Stimulated activated memory B cell treated with anti-CD40 and anti-IgM and Interleukin-4, amounts not matched to agents 10 μg/mL and 1 μg/mL and 100 μg/mL, for 72 hours (primary cell): ENCODE results near the gene ATRN.

Experiments
- ATAC-seq: fragments of 150-1000 bp; cut with Tn5 transposase; 2 replicates; pipeline ENCODE4 v1.10.0; 2021
- H3K27ac Mint-ChIP-seq: one replicate; pipeline ENCODE4 v1.8.0; 2022; ENCODE audit warnings: mild to moderate bottlenecking, mixed read lengths
- H3K27me3 Mint-ChIP-seq: one replicate; pipeline ENCODE4 v1.8.0; 2022; ENCODE audit warnings: mixed read lengths
- H3K36me3 Mint-ChIP-seq: one replicate; pipeline ENCODE4 v1.8.0; 2022; ENCODE audit warnings: mixed read lengths
- H3K4me1 Mint-ChIP-seq: one replicate; pipeline ENCODE4 v1.8.0; 2022; ENCODE audit warnings: mixed read lengths
- H3K4me3 Mint-ChIP-seq: one replicate; pipeline ENCODE4 v1.8.0; 2022; ENCODE audit warnings: mild to moderate bottlenecking, moderate library complexity, mixed read lengths
- H3K9me3 Mint-ChIP-seq: one replicate; pipeline ENCODE4 v1.8.0; 2022; ENCODE audit warnings: mixed read lengths

ATRN gene

DNA sequence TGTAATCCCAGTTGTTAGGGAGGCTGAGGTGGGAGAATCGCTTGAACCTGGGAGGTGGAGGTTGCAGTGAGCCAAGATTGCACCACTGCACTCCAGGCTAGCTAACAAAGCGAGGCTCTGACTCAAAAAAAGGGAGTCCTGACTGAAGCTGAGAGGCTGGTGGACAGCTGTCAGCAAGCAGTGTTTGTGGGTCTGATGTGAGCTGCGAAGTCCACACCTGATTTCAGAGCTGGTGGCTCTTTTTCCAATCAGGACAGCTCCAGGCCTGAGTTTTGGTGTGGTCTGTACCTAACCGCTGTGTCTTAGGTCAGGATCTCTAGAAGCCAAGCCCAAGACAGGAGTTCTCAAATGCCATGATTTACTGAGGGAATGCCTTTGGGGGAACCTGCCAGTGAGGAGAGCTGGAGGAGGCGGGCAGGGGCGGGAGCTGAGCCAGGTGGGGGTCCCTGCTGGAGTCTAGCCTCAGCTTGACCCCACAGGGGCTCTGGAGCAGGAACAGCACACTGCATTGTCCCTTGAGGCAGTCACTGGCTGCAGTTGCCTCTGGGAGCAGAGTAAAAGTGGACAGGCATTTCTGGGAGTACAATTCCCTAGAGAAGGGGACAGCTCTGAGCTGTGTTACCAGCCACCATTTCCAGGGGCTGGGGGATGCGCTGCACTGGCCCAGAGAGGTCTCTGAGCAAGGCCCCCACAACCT lies 187.3 kb downstream of the ATRN start:
- peaks cover 6% of the 10 kb centered on the region for H3K36me3 Mint-ChIP-seq
- H3K9me3 Mint-ChIP-seq: peaks cover 4% of the 10 kb centered on the region
- no peak overlapping the region for H3K27ac Mint-ChIP-seq
- no peak for ATAC-seq
- peaks cover 34% of the 10 kb centered on the region for H3K27me3 Mint-ChIP-seq
- peaks cover 15% of the 10 kb centered on the region for H3K4me1 Mint-ChIP-seq
- no peak overlapping the region for H3K4me3 Mint-ChIP-seq

DNA sequence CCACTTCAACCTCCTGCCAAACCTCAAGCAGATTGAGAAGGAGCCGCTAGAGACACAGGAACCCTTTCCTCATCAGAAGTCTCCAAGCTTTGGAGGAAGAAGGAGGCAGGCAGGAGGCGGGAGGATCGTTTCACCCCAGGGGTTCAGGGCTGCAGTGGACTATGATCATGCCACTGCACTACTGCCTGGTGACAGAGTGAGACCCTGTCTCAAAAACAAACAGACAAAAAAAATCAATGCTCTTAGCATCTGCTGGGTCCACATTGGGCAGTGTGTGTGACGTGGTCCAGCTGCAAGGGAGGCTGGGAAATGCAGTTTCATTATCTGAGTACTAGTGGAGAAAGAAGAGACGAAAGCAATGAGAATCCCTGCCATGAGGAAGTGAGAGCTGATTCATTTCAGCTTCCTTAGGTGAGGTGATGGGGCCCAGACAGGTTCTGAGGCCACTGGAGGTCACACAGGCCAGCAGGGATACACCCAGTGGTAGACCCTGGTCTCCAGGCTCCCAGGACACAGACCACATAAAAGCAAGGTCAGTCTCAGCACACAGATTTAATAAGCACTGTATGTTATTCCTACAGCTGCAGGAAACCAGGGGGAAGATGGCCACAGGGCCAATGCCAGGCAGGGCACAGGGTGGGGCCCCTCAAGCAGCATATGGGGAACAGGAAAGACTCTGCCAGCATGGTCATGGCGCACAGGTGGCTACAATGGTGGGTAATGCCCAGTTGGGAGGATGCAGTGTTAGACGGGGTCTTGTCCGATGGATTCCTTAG lies 188.1 kb downstream of the ATRN start:
- peaks cover 35% of the 10 kb centered on the region for H3K27me3 Mint-ChIP-seq
- H3K36me3 Mint-ChIP-seq: peaks cover 2% of the 10 kb centered on the region
- H3K4me1 Mint-ChIP-seq: peaks cover 15% of the 10 kb centered on the region
- peak overlapping the region; percentile 16 for H3K27ac Mint-ChIP-seq
- peak; percentile 89 for ATAC-seq
- peaks cover under 1% of the 10 kb centered on the region for H3K9me3 Mint-ChIP-seq
- peak overlapping the region; percentile 46 for H3K4me3 Mint-ChIP-seq

DNA sequence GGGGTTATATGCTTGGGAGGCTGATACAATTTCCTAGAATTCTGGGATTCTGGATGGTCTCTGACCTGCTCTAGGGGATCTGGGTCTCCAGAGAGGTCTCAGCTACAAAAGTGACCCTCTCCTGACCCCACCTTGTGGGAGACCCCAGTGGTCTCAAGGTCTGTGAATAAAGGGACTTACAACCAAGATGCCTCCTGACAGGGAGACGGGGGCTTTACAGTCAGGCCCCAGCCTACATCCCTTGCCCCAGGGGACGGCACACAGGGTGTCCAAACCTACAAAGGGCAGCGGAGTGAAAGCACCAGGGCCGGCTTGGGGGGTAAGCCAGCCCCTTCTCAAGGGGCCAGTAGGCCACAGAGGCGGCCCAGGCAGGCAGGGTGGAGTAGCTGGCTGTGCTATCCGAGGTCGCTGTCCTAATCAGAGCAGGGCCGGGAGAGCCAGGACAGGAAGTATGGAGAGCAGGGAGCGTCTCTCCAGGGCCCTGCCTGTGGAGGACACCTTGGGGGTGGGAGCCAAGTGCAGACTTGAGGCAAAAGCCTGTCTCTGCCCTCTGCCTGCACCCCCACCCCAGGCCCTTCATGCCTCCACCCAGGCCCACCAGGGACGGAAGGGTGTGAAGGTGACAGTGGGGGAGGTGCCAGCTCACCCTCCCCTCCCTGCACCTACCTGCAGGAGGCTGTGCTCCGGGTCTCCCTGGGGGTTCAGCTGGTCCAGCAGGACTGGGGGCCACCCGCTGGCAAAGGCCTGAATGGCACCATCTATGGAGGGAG lies 188.9 kb downstream of the ATRN start:
- H3K4me1 Mint-ChIP-seq: peaks cover 16% of the 10 kb centered on the region
- no peak overlapping the region for H3K4me3 Mint-ChIP-seq
- H3K36me3 Mint-ChIP-seq: no peaks in the 10 kb centered on the region
- peaks cover 35% of the 10 kb centered on the region for H3K27me3 Mint-ChIP-seq
- no peaks in the 10 kb centered on the region for H3K9me3 Mint-ChIP-seq
- H3K27ac Mint-ChIP-seq: peak overlapping the region; percentile 16
- ATAC-seq: no peak

DNA sequence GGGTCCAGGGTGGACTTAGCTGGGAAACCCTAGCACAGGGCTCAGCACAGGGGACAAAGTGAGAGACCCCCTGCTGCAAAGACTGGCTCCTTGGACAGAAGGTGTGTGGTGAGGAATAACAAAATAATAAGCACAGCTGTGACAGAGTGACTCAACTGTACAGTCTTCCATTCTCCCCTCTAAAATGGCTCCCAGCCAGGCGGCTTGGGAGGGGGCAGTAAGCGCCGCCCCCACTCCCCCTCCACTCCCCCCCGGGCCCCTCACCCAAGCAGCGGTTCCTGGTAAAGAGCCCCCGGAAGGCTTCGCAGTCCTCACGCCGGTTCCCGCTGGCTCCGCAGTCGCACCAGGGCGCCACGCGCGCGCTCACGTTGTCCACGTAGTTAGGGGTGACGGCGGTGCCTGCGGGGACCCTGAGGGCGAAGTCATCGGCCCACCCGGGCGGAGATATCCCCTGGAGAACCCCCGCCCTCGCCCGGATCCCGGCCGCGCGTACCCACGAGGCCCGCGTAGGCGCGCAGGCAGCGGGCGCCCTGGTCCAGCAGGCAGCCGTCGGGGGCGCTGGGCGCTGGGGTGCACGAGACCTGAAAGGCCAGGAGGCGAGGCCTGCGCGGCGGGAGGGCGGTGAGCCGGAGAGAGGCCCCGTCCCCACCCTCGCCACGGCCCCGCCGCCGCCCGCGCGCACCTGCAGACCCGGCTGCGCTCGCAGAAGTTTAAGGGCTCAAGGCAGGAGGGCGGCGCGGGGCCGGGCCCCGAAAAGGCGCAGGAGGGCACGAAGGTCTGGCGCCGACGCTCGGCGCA lies 189.6 kb downstream of the ATRN start:
- ATAC-seq: no peak
- Mint-ChIP-seq H3K27ac (no peak overlapping the region), H3K4me1 (peaks cover 23% of the 10 kb centered on the region), H3K27me3 (peaks cover 35% of the 10 kb centered on the region), H3K4me3 (no peak overlapping the region), H3K36me3 (no peaks in the 10 kb centered on the region), H3K9me3 (no peaks in the 10 kb centered on the region)

DNA sequence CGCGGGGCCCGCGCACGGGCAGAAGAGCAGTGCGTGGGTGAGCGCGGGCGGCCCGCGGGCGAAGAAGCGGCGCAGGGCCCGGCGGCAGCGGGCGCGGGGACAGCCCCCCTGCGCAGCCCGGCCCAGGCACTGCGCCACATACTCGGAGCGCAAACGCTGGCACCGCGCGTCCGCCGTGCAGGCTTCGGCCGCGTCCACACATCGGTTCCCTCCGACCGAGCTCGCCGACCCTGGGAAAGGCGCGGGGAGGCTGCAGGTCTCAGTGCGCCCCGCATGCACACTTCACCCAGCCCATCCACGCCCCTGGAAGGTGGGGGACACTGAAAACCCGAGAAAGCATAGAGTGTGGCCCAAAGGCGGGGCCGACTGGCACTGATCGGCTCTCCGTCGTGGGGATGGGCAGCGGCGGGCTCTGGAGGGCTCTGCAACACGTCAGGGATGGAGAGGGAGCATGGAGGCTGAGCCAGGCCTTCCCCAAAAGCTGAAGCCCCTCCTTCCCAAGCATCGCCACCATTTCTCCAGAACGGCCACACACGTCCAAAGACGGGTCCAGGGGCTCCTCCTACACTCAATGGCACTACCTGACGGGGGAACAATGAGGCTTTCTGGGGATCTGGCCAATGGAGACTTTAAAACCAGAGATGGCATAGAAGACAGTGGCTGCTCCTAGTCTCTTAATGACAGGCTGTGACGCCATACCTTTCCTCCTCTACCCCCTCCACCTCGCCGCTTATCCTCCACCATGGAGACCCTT lies 190.4 kb downstream of the ATRN start:
- H3K27ac Mint-ChIP-seq: no peak overlapping the region
- peaks cover 29% of the 10 kb centered on the region for H3K4me1 Mint-ChIP-seq
- no peaks in the 10 kb centered on the region for H3K36me3 Mint-ChIP-seq
- no peak overlapping the region for H3K4me3 Mint-ChIP-seq
- H3K9me3 Mint-ChIP-seq: no peaks in the 10 kb centered on the region
- peaks cover 35% of the 10 kb centered on the region for H3K27me3 Mint-ChIP-seq
- ATAC-seq: no peak

DNA sequence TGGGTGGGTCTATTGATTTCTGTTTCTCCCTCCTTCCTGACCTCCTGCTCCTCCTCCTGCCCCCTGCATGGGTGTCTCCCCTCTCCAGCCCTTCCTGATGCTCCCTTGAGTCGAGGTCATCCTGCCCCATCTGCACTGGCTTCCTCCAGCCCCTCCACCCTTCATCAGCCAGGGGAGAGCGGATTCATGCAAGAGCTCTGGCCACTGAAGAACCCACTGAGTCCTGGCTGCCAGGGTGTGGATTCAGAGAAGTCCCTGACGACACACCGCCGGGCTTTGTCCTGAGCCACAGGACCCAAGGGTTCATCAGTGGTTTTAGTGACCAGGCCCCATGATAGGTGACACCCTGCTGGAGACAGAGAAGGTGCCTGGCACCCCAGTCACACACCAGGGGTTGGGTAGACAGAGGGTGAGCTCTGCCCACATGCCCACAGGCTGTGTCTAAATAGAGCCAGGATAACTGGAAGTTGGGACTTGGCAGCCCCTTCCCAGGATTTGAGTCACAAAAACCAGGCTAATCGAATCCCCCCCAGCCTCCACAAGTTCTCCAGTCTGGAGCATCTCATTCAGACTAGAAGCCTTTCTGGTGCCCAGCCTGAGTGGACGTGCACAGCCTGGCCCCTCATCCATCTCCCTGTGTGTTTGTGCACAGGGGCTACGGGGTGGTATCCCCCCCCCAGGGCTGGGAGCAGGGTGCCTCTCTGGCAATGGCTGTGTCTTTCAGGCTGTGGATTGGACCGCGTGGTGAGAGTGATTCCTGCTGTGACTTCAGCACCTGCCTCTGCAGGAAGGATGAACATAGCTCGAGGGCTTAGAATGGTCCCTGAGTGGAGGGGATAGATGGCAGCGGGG lies 191.2 kb downstream of the ATRN start:
- Mint-ChIP-seq H3K4me1 (peaks cover 33% of the 10 kb centered on the region), H3K27me3 (peaks cover 40% of the 10 kb centered on the region), H3K36me3 (no peaks in the 10 kb centered on the region), H3K27ac (no peak overlapping the region), H3K9me3 (no peaks in the 10 kb centered on the region), H3K4me3 (no peak overlapping the region)
- ATAC-seq: no peak

DNA sequence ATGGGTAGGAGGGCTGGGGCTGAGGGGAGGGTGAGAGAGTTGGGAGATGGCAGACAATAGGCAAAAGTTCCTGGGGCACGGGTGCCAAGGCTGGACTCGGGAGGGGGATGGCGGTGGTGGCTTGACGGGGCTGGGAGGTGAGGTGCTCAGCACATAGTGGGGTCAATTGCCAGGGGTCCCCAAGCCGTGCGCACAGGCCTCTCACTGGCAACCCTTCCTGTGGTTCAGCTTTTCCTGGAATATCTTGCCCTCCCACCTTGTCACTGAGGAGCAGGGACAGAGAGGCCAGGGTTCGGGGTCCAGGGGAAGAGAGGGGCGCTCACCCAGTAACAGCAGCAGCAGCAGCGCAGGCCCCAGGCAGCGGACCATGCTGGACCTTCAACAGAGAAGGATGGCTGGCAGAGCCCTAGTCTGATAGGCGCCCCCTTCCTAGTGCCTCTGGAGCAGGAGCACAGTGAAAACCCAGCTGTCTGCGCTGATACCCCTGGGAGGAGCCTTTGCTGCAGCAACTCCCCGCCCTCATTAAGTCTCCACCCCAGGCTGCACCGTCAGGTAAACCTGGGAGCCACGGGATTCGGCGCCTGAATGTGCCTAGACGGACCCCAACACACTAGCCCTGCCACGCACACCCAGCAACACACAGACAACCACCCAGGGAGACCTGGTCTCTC lies 192.3 kb downstream of the ATRN start, which contains the start of gene GFRA4:
TSS of gene GFRA4 (minus strand) at position 369 of the 671 bp plus-strand sequence. CDS start at position 369, 0 bp downstream.
- H3K27me3 Mint-ChIP-seq: peaks cover 51% of the 10 kb centered on the region
- no peaks in the 10 kb centered on the region for H3K9me3 Mint-ChIP-seq
- H3K27ac Mint-ChIP-seq: no peak within 1 kb of the TSS

DNA sequence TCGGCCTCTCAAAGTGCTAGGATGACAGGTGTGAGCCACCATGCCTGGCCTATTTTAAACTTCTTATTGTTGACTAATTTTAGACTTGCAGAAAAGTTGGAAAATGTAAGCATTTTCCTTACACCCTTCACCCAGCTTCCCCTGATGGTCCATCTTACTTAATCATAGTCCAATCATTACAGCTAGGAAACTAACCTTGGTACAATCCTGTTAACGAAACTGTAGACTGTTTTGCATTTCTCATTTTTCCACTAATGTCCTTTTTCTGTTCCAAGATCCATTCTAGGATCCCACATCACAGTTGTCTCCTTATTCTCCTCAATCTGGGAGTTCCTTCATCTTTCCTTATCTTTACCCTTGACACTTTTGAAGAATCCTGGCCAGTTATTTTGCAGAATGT lies 193.0 kb downstream of the ATRN start:
- Mint-ChIP-seq H3K27me3 (peaks cover 56% of the 10 kb centered on the region), H3K4me3 (no peak overlapping the region), H3K4me1 (peaks cover 29% of the 10 kb centered on the region), H3K9me3 (no peaks in the 10 kb centered on the region), H3K36me3 (no peaks in the 10 kb centered on the region), H3K27ac (no peak overlapping the region)
- no peak for ATAC-seq

More for the DNA sequence above, 192.3 kb downstream of the ATRN start, which contains the start of gene GFRA4:
- H3K4me3 Mint-ChIP-seq: no peak within 1 kb of the TSS
- ATAC-seq: no peak
- peaks cover 33% of the 10 kb centered on the region for H3K4me1 Mint-ChIP-seq
- H3K36me3 Mint-ChIP-seq: no peaks in the 10 kb centered on the region

DNA sequence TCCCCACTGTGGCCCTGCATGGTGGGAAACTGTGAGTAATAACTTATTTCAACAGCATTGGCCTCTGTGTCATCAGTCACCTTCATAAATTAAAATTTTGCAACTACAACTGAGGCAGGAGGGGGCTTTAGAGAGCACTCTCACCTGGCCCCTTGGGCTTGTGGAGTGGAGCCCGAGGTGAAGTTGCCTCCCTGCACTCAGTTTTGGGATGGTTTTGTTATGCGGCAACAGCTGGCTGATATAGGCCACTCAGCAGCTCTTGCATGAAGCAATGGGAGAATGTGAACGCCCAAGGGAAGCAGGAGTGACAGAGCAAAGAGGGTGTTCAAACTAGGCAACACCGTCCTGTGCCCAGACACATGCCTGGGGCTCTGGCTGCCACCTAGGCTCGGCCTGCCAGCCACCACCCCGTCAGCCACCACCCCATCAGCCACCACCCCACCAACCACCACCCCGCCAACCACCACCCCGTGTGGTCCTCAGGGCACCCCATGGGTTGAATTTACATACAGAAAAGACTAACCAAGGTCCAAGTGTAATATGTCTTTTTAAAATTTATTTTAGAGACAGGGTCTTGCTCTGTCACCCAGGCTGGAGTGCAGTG lies 196.7 kb downstream of the ATRN start:
- no peaks in the 10 kb centered on the region for H3K9me3 Mint-ChIP-seq
- peaks cover 18% of the 10 kb centered on the region for H3K4me1 Mint-ChIP-seq
- H3K27ac Mint-ChIP-seq: no peak overlapping the region
- no peaks in the 10 kb centered on the region for H3K36me3 Mint-ChIP-seq
- no peak overlapping the region for H3K4me3 Mint-ChIP-seq
- H3K27me3 Mint-ChIP-seq: peaks cover 67% of the 10 kb centered on the region
- ATAC-seq: no peak

DNA sequence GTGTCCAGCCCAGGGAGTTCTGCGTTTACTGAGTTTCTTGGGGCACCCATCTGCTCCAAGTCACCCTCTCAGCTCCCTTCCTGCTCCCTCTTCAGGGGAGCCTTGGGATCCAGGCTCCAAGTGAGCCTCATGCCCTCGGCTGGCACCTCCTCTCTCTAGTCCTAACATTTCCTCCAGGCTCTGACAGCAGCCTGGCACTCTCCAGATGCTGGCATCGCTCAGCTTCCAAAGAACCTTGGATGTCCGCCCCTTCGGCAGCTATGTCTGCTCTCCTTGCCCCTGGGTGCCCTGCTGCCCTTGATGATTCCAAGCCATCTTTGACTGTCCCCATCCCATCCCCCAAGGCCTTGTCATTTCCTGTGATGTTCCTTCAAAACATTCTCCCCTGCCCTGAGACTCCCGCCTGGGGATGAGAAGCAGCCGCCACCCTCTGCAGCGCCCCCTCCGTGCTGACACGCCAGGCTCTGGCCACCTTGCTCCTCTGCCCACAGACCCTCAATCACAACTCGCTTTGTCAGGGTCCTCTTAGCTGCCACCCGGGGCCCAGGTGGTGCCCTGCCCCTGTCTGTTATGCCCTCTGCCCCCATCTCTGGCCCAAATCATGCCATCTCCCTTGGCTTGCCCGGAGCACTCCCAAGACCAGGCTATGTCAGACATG lies 199.0 kb downstream of the ATRN start:
- H3K27ac Mint-ChIP-seq: no peak overlapping the region
- H3K9me3 Mint-ChIP-seq: no peaks in the 10 kb centered on the region
- no peak overlapping the region for H3K4me3 Mint-ChIP-seq
- no peaks in the 10 kb centered on the region for H3K36me3 Mint-ChIP-seq
- ATAC-seq: no peak
- H3K27me3 Mint-ChIP-seq: peaks cover 76% of the 10 kb centered on the region
- peaks cover 15% of the 10 kb centered on the region for H3K4me1 Mint-ChIP-seq

DNA sequence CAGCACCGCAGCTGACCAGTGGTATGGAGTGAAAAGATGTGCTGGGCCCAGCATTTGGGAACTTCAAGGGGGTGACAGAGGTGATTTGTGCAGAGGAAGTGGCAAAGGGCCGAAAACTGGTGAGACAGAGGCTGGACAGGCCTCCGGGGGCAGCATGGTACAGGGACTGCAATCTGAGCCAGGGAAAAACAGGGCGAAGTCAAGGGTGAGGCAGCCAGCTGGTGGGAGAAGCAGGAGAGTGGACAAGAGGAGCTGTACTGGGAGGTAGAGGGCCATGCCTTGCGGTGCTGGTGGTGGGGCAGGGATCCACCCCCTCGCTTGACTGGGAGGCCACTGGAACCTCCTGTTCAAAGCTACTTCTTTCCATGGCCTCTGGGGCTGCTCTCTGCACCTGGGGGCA lies 199.7 kb downstream of the ATRN start:
- Mint-ChIP-seq H3K4me3 (no peak overlapping the region), H3K4me1 (peaks cover 10% of the 10 kb centered on the region), H3K27me3 (peaks cover 83% of the 10 kb centered on the region), H3K36me3 (no peaks in the 10 kb centered on the region), H3K9me3 (no peaks in the 10 kb centered on the region), H3K27ac (no peak overlapping the region)
- no peak for ATAC-seq

DNA sequence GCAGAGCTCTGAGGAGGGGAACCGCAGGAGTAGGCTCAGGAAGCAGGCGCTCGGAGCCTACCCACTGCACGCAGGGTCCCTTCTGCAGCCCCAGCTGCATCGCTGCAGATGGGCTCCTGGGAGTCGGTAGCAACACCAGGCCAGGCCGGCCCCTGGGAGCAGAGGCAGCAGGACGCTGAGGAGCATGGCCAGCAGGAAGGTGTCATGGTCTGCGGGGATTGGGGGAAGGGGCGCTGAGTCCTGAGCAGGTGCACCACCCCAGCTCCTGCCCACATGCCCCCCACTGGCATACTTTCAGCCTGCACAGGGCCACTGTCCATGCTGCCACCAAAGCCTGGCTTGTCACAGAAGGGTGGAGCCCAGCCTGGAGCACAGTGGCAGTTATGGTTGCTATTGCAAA lies 200.1 kb downstream of the ATRN start:
- H3K27ac Mint-ChIP-seq: no peak overlapping the region

More for the DNA sequence above, 200.1 kb downstream of the ATRN start:
- no peak for ATAC-seq
- Mint-ChIP-seq H3K4me1 (peaks cover 6% of the 10 kb centered on the region), H3K9me3 (no peaks in the 10 kb centered on the region), H3K27me3 (peaks cover 84% of the 10 kb centered on the region), H3K4me3 (no peak overlapping the region), H3K36me3 (no peaks in the 10 kb centered on the region)
